Osteoblast (primary cell): Measurements from ENCODE around the gene SCGN. TPM values are rescaled to one million over a fixed set of nuclear protein-coding genes. Genes with fewer than 3 reads are reported as not detected.

Source experiments
- DNase-seq: peaks from one replicate; pipeline ENCODE4 v3.0.0; 2011; ENCODE audit warnings: low spot score, mixed read lengths; ENCODE audit not compliant: insufficient read length; ENCODE audit errors: missing footprints
- H2AFZ ChIP-seq: 2 replicates; pipeline ENCODE4 v1.6.0; 2011; ENCODE audit warnings: mild to moderate bottlenecking, low read length
- H3K27ac ChIP-seq: 2 replicates; pipeline ENCODE4 v1.5.1; 2011; ENCODE audit warnings: mild to moderate bottlenecking, low read depth, low read length, moderate library complexity
- H3K27me3 ChIP-seq: 2 replicates; pipeline ENCODE4 v1.6.0; 2012; ENCODE audit warnings: mild to moderate bottlenecking, control low read depth, inconsistent platforms, low read length, moderate library complexity; ENCODE audit not compliant: insufficient read depth
- H3K36me3 ChIP-seq: 2 replicates; pipeline ENCODE4 v1.5.1; 2011; ENCODE audit warnings: mild to moderate bottlenecking, low read length, control low read depth, moderate library complexity; ENCODE audit not compliant: insufficient read depth
- H3K4me1 ChIP-seq: 2 replicates; pipeline ENCODE4 v1.5.1; 2011; ENCODE audit warnings: mild to moderate bottlenecking, low read length, control low read depth, moderate library complexity; ENCODE audit not compliant: insufficient read depth
- H3K4me2 ChIP-seq: 2 replicates; pipeline ENCODE4 v1.6.0; 2011; ENCODE audit warnings: mild to moderate bottlenecking, low read length; ENCODE audit not compliant: insufficient read depth
- H3K4me3 ChIP-seq: fragments of 200-600 bp; sonication (generic); 3 replicates; pipeline ENCODE4 v1.5.1; 2012; ENCODE audit warnings: mild to moderate bottlenecking, low read length, inconsistent platforms; ENCODE audit not compliant: insufficient read depth
- H3K79me2 ChIP-seq: 2 replicates; pipeline ENCODE4 v1.6.0; 2012; ENCODE audit warnings: mild to moderate bottlenecking, low read length, control low read depth, inconsistent platforms; ENCODE audit not compliant: insufficient read depth
- H3K9me3 ChIP-seq: 2 replicates; pipeline ENCODE4 v1.5.1; 2011; ENCODE audit warnings: low read depth, low read length, control low read depth
- H4K20me1 ChIP-seq: 2 replicates; pipeline ENCODE4 v1.6.0; 2012; ENCODE audit warnings: mild to moderate bottlenecking, low read length, control low read depth; ENCODE audit not compliant: insufficient read depth
- total RNA-seq: library from RNA; depleted of rRNA; stranded (reverse); fragments of >200 nt; gene quantifications from 2 replicates; pipeline ENCODE4 v1.2.3, GENCODE V29; 2012
- TF ChIP-seq, protein P1 (sequence below): IDR thresholded peaks from 2 replicates; pipeline ENCODE4 v1.5.1; 2011; ENCODE audit warnings: mild to moderate bottlenecking, low read depth, low read length, moderate library complexity; ENCODE audit errors: extremely low read depth

Gene SCGN
- total RNA-seq, 1 donor = not detected

DNA sequence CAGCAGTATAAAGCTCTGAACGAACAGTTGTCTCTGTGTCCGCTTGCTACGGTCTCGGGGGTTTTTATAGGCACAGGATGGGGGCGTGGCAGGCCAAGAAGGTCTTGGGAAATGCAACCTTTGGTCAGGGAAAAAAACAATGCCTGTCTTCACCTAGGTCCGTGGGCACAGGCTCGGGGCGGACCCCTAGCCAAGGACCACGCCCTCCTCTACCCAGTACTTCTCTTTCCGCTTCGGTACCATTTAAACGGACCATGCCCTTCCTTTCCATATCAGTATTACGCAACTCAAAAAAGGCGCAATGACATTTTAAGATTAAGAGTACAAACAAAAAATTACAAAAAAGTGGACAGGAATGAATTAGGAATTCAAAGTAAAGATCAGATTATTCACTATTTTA lies 58.3 kb downstream of the SCGN start:
- no peaks in the 10 kb centered on the region for H3K36me3 ChIP-seq
- no peak overlapping the region for H2AFZ ChIP-seq
- TF ChIP-seq, protein P1, sequence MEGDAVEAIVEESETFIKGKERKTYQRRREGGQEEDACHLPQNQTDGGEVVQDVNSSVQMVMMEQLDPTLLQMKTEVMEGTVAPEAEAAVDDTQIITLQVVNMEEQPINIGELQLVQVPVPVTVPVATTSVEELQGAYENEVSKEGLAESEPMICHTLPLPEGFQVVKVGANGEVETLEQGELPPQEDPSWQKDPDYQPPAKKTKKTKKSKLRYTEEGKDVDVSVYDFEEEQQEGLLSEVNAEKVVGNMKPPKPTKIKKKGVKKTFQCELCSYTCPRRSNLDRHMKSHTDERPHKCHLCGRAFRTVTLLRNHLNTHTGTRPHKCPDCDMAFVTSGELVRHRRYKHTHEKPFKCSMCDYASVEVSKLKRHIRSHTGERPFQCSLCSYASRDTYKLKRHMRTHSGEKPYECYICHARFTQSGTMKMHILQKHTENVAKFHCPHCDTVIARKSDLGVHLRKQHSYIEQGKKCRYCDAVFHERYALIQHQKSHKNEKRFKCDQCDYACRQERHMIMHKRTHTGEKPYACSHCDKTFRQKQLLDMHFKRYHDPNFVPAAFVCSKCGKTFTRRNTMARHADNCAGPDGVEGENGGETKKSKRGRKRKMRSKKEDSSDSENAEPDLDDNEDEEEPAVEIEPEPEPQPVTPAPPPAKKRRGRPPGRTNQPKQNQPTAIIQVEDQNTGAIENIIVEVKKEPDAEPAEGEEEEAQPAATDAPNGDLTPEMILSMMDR = no peak
- H3K9me3 ChIP-seq = no peaks in the 10 kb centered on the region
- H3K4me3 ChIP-seq = no peak overlapping the region
- no peak for DNase-seq
- no peaks in the 10 kb centered on the region for H3K27me3 ChIP-seq
- no peaks in the 10 kb centered on the region for H4K20me1 ChIP-seq
- no peaks in the 10 kb centered on the region for H3K4me1 ChIP-seq
- no peaks in the 10 kb centered on the region for H3K79me2 ChIP-seq
- H3K4me2 ChIP-seq = no peak overlapping the region
- no peak overlapping the region for H3K27ac ChIP-seq

DNA sequence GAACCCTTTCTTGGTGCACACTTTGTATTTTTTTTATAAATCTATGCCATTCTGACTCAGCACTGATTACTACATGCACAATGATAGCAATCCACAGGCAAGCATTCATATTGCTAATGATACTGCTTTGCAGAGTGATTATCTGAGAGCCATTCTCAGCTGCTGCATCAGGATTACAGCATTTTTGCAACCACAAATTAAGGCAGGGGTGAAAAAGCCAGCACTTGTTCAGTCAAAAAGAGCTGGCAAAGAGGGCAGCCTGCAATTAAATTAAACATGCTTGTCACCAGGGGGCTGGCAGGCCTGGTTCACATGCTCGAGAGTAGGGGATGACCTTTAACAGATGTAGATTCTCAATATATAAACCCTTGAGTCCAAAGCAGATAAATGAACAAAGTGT lies 61.8 kb downstream of the SCGN start:
- Histone ChIP-seq H3K27me3 (peaks cover 4% of the 10 kb centered on the region), H3K79me2 (no peaks in the 10 kb centered on the region), H3K4me1 (no peaks in the 10 kb centered on the region), H3K27ac (no peak overlapping the region), H2AFZ (no peak overlapping the region), H3K36me3 (no peaks in the 10 kb centered on the region), H3K4me3 (no peak overlapping the region), H3K4me2 (no peak overlapping the region), H3K9me3 (no peaks in the 10 kb centered on the region), H4K20me1 (no peaks in the 10 kb centered on the region)
- DNase-seq = no peak
- TF ChIP-seq, protein P1 = no peak

DNA sequence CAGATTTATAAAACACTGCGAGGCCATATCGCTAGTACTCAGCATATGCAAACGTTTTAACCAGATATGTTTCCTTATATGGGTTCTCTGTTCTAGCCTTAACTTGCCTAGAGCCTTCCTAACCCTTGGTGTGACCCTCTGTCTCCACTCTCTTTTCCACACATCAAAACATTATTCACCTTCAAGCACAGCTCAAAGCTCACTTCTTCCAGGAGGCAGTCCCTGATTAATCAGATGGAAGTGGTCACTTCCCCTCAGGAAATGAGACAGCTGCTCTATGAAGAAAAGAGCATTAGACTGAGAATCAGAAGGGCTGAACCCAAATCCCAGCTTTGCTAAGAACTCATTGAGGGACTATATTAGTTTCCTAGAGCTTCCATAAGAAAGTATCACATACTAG lies 62.8 kb downstream of the SCGN start:
- DNase-seq = no peak
- Histone ChIP-seq H3K79me2 (no peaks in the 10 kb centered on the region), H3K9me3 (no peaks in the 10 kb centered on the region), H3K27ac (no peak overlapping the region), H3K4me3 (no peak overlapping the region), H2AFZ (no peak overlapping the region), H3K4me1 (no peaks in the 10 kb centered on the region), H3K4me2 (no peak overlapping the region), H3K27me3 (peaks cover 4% of the 10 kb centered on the region), H4K20me1 (no peaks in the 10 kb centered on the region), H3K36me3 (no peaks in the 10 kb centered on the region)
- TF ChIP-seq, protein P1 = no peak

DNA sequence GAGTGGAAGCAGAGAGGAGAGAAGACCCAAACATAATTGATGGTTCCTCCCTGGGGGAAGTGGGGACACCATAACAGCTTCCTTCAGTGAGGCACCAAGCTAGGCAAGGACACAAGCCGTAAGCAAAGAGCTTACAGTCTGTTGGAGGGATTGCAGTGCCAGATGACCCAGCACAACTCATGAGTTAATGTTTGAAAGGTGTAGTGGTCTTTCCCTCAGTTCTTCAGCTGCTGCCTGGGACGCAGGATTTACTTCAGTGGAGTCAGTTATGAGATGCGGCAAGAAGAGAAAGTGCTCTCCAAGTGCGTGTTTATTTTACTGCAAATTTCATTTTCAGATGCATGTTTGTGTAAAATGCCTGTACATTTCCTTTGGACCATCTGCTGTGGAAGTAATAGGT lies 63.8 kb downstream of the SCGN start:
- no peak overlapping the region for H2AFZ ChIP-seq
- no peak overlapping the region for H3K4me2 ChIP-seq
- no peaks in the 10 kb centered on the region for H4K20me1 ChIP-seq

More for the DNA sequence above, 63.8 kb downstream of the SCGN start:
- no peaks in the 10 kb centered on the region for H3K79me2 ChIP-seq
- H3K9me3 ChIP-seq = no peaks in the 10 kb centered on the region
- TF ChIP-seq, protein P1 = no peak
- peaks cover 4% of the 10 kb centered on the region for H3K27me3 ChIP-seq
- H3K4me3 ChIP-seq = no peak overlapping the region
- no peak for DNase-seq
- H3K36me3 ChIP-seq = no peaks in the 10 kb centered on the region
- H3K27ac ChIP-seq = no peak overlapping the region
- no peaks in the 10 kb centered on the region for H3K4me1 ChIP-seq
